K562 (cell line): ENCODE data around the gene CLTA. TPM values are rescaled to one million over a fixed set of nuclear protein-coding genes. Genes with fewer than 3 reads are reported as not detected.

Experiments used
- ADNP ChIP-seq: fragments of 200-800 bp; sonication (Bioruptor generic); IDR thresholded peaks from 2 replicates; pipeline ENCODE4 v1.6.1; 2016; ENCODE audit warnings: missing genetic modification characterization, missing compliant biosample characterization
- BCOR ChIP-seq: fragments of 450-650 bp; IDR thresholded peaks from 2 replicates; pipeline ENCODE4 v1.6.1; 2016
- CHD2 ChIP-seq: IDR thresholded peaks from 2 replicates; pipeline ENCODE4 v1.6.1; 2011; ENCODE audit warnings: low read depth, low read length
- E2F6 ChIP-seq, 2 experiments: IDR thresholded peaks; 2 replicates each; pipeline ENCODE4 v1.6.1; 2011; ENCODE audit warnings: borderline replicate concordance in 1 of 2, control low read depth in 1 of 2, low read depth in 1 of 2, low read length in 1 of 2, mild to moderate bottlenecking in 1 of 2, mixed read lengths in 1 of 2, moderate library complexity in 1 of 2; ENCODE audit not compliant: insufficient read depth in 1 of 2, insufficient read length in 1 of 2, poor library complexity in 1 of 2, severe bottlenecking in 1 of 2; ENCODE audit errors: extremely low read depth in 1 of 2
- E4F1 ChIP-seq: fragments of 250-450 bp; sonication (Bioruptor Pico); IDR thresholded peaks from 2 replicates; pipeline ENCODE4 v1.5.0; 2021; ENCODE audit warnings: mild to moderate bottlenecking, borderline replicate concordance
- ESRRA ChIP-seq: fragments of 450-650 bp; IDR thresholded peaks from 2 replicates; pipeline ENCODE4 v1.6.1; 2014; ENCODE audit warnings: low read depth, mild to moderate bottlenecking, moderate library complexity, borderline replicate concordance
- FOXA1 ChIP-seq: fragments of 450-650 bp; IDR thresholded peaks from 2 replicates; pipeline ENCODE4 v1.6.1; 2016; ENCODE audit warnings: mild to moderate bottlenecking, borderline replicate concordance
- GABPA ChIP-seq: fragments of 200-800 bp; sonication (Bioruptor generic); conservative IDR thresholded peaks from 2 replicates; pipeline ENCODE4 v1.6.1; 2016; ENCODE audit warnings: low read depth, missing genetic modification characterization, missing compliant biosample characterization
- HDAC3 ChIP-seq: fragments of 450-650 bp; IDR thresholded peaks from 2 replicates; pipeline ENCODE4 v1.6.1; 2018; ENCODE audit warnings: borderline replicate concordance, mild to moderate bottlenecking, moderate library complexity; ENCODE audit not compliant: partially characterized antibody
- HOMEZ ChIP-seq: fragments of 250-450 bp; sonication (Bioruptor Pico); IDR thresholded peaks from 2 replicates; pipeline ENCODE4 v1.4.0; 2020; ENCODE audit warnings: mild to moderate bottlenecking, moderate library complexity
- NBN ChIP-seq: fragments of 450-650 bp; IDR thresholded peaks from 2 replicates; pipeline ENCODE4 v1.6.1; 2016; ENCODE audit warnings: low read depth, mild to moderate bottlenecking
- NFIC ChIP-seq: fragments of 450-650 bp; IDR thresholded peaks from 2 replicates; pipeline ENCODE4 v1.6.1; 2017; ENCODE audit warnings: mild to moderate bottlenecking, inconsistent platforms
- NFYB ChIP-seq: IDR thresholded peaks from 2 replicates; pipeline ENCODE4 v1.6.1; 2011; ENCODE audit warnings: mild to moderate bottlenecking, moderate library complexity; ENCODE audit not compliant: insufficient read length; ENCODE audit errors: extremely low read depth
- NR1H2 ChIP-seq: sonication (generic); formaldehyde crosslinking; IDR thresholded peaks from 2 replicates; pipeline ENCODE4 v1.4.0; 2020; ENCODE audit warnings: mild to moderate bottlenecking, missing genetic modification reagents
- POLR3G ChIP-seq: IDR thresholded peaks from 2 replicates; pipeline ENCODE4 v1.6.1; 2011; ENCODE audit not compliant: insufficient read length, insufficient replicate concordance; ENCODE audit errors: extremely low read depth
- RNF2 ChIP-seq: sonication (generic); IDR thresholded peaks from 2 replicates; pipeline ENCODE4 v1.6.1; 2016
- SLC30A9 ChIP-seq: fragments of 250-450 bp; sonication (Bioruptor Pico); IDR thresholded peaks from 2 replicates; pipeline ENCODE4 v1.8.0; 2022; ENCODE audit warnings: mild to moderate bottlenecking, moderate library complexity
- U2AF1 ChIP-seq: fragments of 200-400 bp; formaldehyde crosslinking; optimal IDR thresholded peaks from 2 replicates; pipeline ENCODE3; 2017; ENCODE audit warnings: mild to moderate bottlenecking, low read depth, low read length, moderate library complexity
- VEZF1 ChIP-seq: fragments of 200-800 bp; sonication (Bioruptor generic); IDR thresholded peaks from 2 replicates; pipeline ENCODE4 v1.6.1; 2017; ENCODE audit warnings: missing genetic modification characterization, missing compliant biosample characterization
- ZKSCAN3 ChIP-seq: fragments of 250-450 bp; sonication (Bioruptor Pico); IDR thresholded peaks from 2 replicates; pipeline ENCODE4 v1.4.0; 2020
- ZNF121 ChIP-seq: sonication (generic); formaldehyde crosslinking; conservative IDR thresholded peaks from 2 replicates; pipeline ENCODE4 v1.8.0; 2022; ENCODE audit warnings: missing genetic modification reagents
- ZNF184 ChIP-seq: sonication (generic); formaldehyde crosslinking; IDR thresholded peaks from 2 replicates; pipeline ENCODE4 v1.5.0; 2020; ENCODE audit warnings: missing genetic modification reagents
- ZNF232 ChIP-seq: sonication (generic); formaldehyde crosslinking; IDR thresholded peaks from 2 replicates; pipeline ENCODE4 v1.8.0; 2022; ENCODE audit warnings: mild to moderate bottlenecking, missing genetic modification reagents
- ZNF239 ChIP-seq: fragments of 250-450 bp; sonication (Bioruptor Pico); IDR thresholded peaks from 2 replicates; pipeline ENCODE4 v1.4.0; 2020; ENCODE audit warnings: mild to moderate bottlenecking
- polyA plus RNA-seq, 8 experiments: library from polyadenylated mRNA; depleted of rRNA in 4 of 8; stranded (reverse) in 5 of 8; unstranded in 3 of 8; fragments of >200 nt; fragmentation: Nextera tagmentation in 2 of 8; fragmentation: Illumina TruSeq in 1 of 8; extraction: Ambion mirVana in 2 of 8; extraction: Trizol in 1 of 8; gene quantifications; 2 replicates each; pipeline versions ENCODE4 v1.2.1 to v1.2.3, GENCODE V29; 2011 to 2014; ENCODE audit warnings: inconsistent platforms in 1 of 8, missing spikeins in 1 of 8
- total RNA-seq, 7 experiments: library from RNA; depleted of rRNA in 6 of 7; stranded (reverse); fragments of >200 nt in 6 of 7; fragmentation: Illumina TruSeq in 2 of 7; extraction: Trizol in 2 of 7; gene quantifications; 2 replicates each; pipeline versions ENCODE4 v1.2.1 to v1.2.3, GENCODE V29; 2011 to 2021; ENCODE audit warnings: low replicate concordance in 1 of 7

Gene CLTA
- total and polyA plus RNA-seq, 9 of the 15 experiments (the other 6 are each of a cell fraction or from before 2014, with no cell fraction given) = 37.8 to 219 (median 144) TPM

- TF ChIP-seq E4F1 (CRISPR knock-in tag) (no peak), ZNF232 (CRISPR knock-in tag) (no peak), ZKSCAN3 (CRISPR knock-in tag) (no peak), ZNF121 (CRISPR knock-in tag) (peak; percentile 98), HOMEZ (CRISPR knock-in tag) (no peak), FOXA1 (no peak), VEZF1 (CRISPR knock-in tag) (no peak), E2F6 (IDR thresholded peaks at IDR 0.05; ENCODE audit: borderline replicate concordance in 1 of 2, extremely low read depth in 1 of 2, insufficient read depth in 1 of 2, insufficient read length in 1 of 2, low read depth in 1 of 2, low read length in 1 of 2, poor library complexity in 1 of 2, severe bottlenecking in 1 of 2) (no peak), NFYB (no peak), HDAC3 (no peak), ESRRA (no peak), POLR3G (no peak), SLC30A9 (CRISPR knock-in tag) (no peak), BCOR (peak; percentile 73), ZNF184 (CRISPR knock-in tag) (no peak), NBN (no peak), ADNP (tag) (0 out of 2 replicates have a peak, but pooled peaks have one; percentile 56), GABPA (tag) (no peak), CHD2 (no peak), ZNF239 (CRISPR knock-in tag) (no peak), NFIC (peak; percentile 77), U2AF1 (no peak), RNF2 (no peak), NR1H2 (CRISPR knock-in tag) (no peak)
Measured at GRCh38 chr9:36258996-36259533, 68.3 kb downstream of the CLTA start (continued).
